Measurements from ENCODE around the gene LYPLA2. TPM values are rescaled to one million over a fixed set of nuclear protein-coding genes. Genes with fewer than 3 reads are reported as not detected.
A peak's percentile ranks its signal among the peaks of the same experiment; 100 is the strongest.
"Not testable (repeated sequence)": the region's sequence is repeated elsewhere in the genome, so short reads cannot be mapped to it uniquely, and the experiment has no call there.

The LYPLA2 gene
- polyA plus RNA-seq, 1 experiment, result 51.9 TPM

GRCh38 chr1:23827717-23828116 lies 36.8 kb downstream of the LYPLA2 start:
- no peak for TF ChIP-seq CTCF (IDR thresholded peaks at IDR 0.05; ENCODE audit: insufficient read depth, low read depth, low read length)
- POLR2A ChIA-PET, result no interaction called here
- DNase-seq (ENCODE audit: low read depth), result no peak
- H3K36me3 ChIP-seq (ENCODE audit: control insufficient read depth, insufficient read depth, low read length), result no peaks in the 10 kb centered on the region
- no peak overlapping the region for H3K4me3 ChIP-seq (ENCODE audit: low read depth, low read length)
- CTCF ChIA-PET, result interaction anchor here (2.4 kb wide), 1 partner anchor 17 kb away, joined by 6 read pairs; no protein-coding TSS in a partner anchor
- H3K27me3 ChIP-seq (ENCODE audit: control insufficient read depth, insufficient read depth, low read length), result no peaks in the 10 kb centered on the region

- POLR2A ChIA-PET, result not testable (repeated sequence)
These were observed 43.2 kb downstream of the LYPLA2 start for GRCh38 chr1:23834156-23834555.

GRCh38 chr1:23836037-23836436 lies 45.1 kb downstream of the LYPLA2 start:
- no peak for TF ChIP-seq CTCF (IDR thresholded peaks at IDR 0.05; ENCODE audit: insufficient read depth, low read depth, low read length)
- Histone ChIP-seq H3K36me3 (ENCODE audit: control insufficient read depth, insufficient read depth, low read length) (no peaks in the 10 kb centered on the region), H3K4me3 (ENCODE audit: low read depth, low read length) (no peak overlapping the region), H3K27me3 (ENCODE audit: control insufficient read depth, insufficient read depth, low read length) (no peaks in the 10 kb centered on the region; the same call in 1 of the 2 replicates)
- CTCF ChIA-PET, result no interaction called here
- no peak for DNase-seq (ENCODE audit: low read depth)
- POLR2A ChIA-PET, result no interaction called here

More at GRCh38 chr1:23834156-23834555, 43.2 kb downstream of the LYPLA2 start:
- CTCF ChIA-PET, result interaction anchor here (1.3 kb wide), 1 partner anchor 24 kb away, joined by 3 read pairs; no protein-coding TSS in a partner anchor
- not testable (repeated sequence) for H3K27me3 ChIP-seq (ENCODE audit: control insufficient read depth, insufficient read depth, low read length); H3K4me3 ChIP-seq (ENCODE audit: low read depth, low read length); DNase-seq (ENCODE audit: low read depth); H3K36me3 ChIP-seq (ENCODE audit: control insufficient read depth, insufficient read depth, low read length)

GRCh38 chr1:23837908-23838307 lies 47.0 kb downstream of the LYPLA2 start:
- no peaks in the 10 kb centered on the region for H3K36me3 ChIP-seq (ENCODE audit: control insufficient read depth, insufficient read depth, low read length)
- ChIA-PET CTCF (no interaction called here), POLR2A (no interaction called here)
- no peak for DNase-seq (ENCODE audit: low read depth)
- no peak overlapping the region for H3K4me3 ChIP-seq (ENCODE audit: low read depth, low read length)
- H3K27me3 ChIP-seq (ENCODE audit: control insufficient read depth, insufficient read depth, low read length), result peaks cover 4% of the 10 kb centered on the region; the same call in 1 of the 2 replicates
- TF ChIP-seq CTCF (IDR thresholded peaks at IDR 0.05; ENCODE audit: insufficient read depth, low read depth, low read length), result no peak

GRCh38 chr1:23838401-23838866 lies 47.5 kb downstream of the LYPLA2 start:
- ChIA-PET CTCF (no interaction called here), POLR2A (no interaction called here)
- H3K36me3 ChIP-seq (ENCODE audit: control insufficient read depth, insufficient read depth, low read length), result no peaks in the 10 kb centered on the region
- peaks cover 4% of the 10 kb centered on the region; the same call in 1 of the 2 replicates for H3K27me3 ChIP-seq (ENCODE audit: control insufficient read depth, insufficient read depth, low read length)
- no peak for TF ChIP-seq CTCF (IDR thresholded peaks at IDR 0.05; ENCODE audit: insufficient read depth, low read depth, low read length)
- peak overlapping the region; percentile 29; the same call in 1 of the 2 replicates for H3K4me3 ChIP-seq (ENCODE audit: low read depth, low read length)
- DNase-seq (ENCODE audit: low read depth), result no peak

- POLR2A ChIA-PET, result no interaction called here
- CTCF ChIA-PET, result interaction anchor here (0.6 to 0.9 kb wide), 2 partner anchors 21 to 36 kb away, joined by 3 to 4 read pairs; no protein-coding TSS in a partner anchor
- no peak overlapping the region for H3K4me3 ChIP-seq (ENCODE audit: low read depth, low read length)
- 0 out of 2 replicates have a peak, but pooled peaks cover 4% of the 10 kb centered on the region for H3K27me3 ChIP-seq (ENCODE audit: control insufficient read depth, insufficient read depth, low read length)
- no peaks in the 10 kb centered on the region for H3K36me3 ChIP-seq (ENCODE audit: control insufficient read depth, insufficient read depth, low read length)
- DNase-seq (ENCODE audit: low read depth), result no peak
- no peak for TF ChIP-seq CTCF (IDR thresholded peaks at IDR 0.05; ENCODE audit: insufficient read depth, low read depth, low read length)
These were observed 52.7 kb downstream of the LYPLA2 start for GRCh38 chr1:23843644-23844043.
